HepG2 (cell line): Measurements from ENCODE around the gene HOXA11. TPM values are rescaled to one million over a fixed set of nuclear protein-coding genes. Genes with fewer than 3 reads are reported as not detected.

ENCODE experiments used
- AGO2 ChIP-seq: fragments of 200-400 bp; formaldehyde crosslinking; optimal IDR thresholded peaks from 2 replicates; pipeline ENCODE3; 2017; ENCODE audit warnings: mild to moderate bottlenecking, low read depth, low read length, moderate library complexity
- AKAP8 ChIP-seq: sonication (generic); formaldehyde crosslinking; IDR thresholded peaks from 2 replicates; pipeline ENCODE4 v1.5.1; 2020; ENCODE audit warnings: mild to moderate bottlenecking, missing genetic modification reagents
- CCAR2 ChIP-seq: fragments of 200-400 bp; formaldehyde crosslinking; optimal IDR thresholded peaks from 2 replicates; pipeline ENCODE3; 2018; ENCODE audit warnings: low read depth, mild to moderate bottlenecking, low read length, moderate library complexity
- NAIF1 ChIP-seq: sonication (generic); formaldehyde crosslinking; IDR thresholded peaks from 2 replicates; pipeline ENCODE4 v1.5.0; 2020; ENCODE audit warnings: mild to moderate bottlenecking, missing genetic modification reagents, borderline replicate concordance
- NBN ChIP-seq: fragments of 450-650 bp; conservative IDR thresholded peaks from 2 replicates; pipeline ENCODE4 v1.6.1; 2017
- NFE2 ChIP-seq: sonication (generic); formaldehyde crosslinking; IDR thresholded peaks from 2 replicates; pipeline ENCODE4 v1.4.0; 2020; ENCODE audit warnings: missing genetic modification reagents
- NFRKB ChIP-seq: fragments of 450-650 bp; IDR thresholded peaks from 2 replicates; pipeline ENCODE4 v1.6.1; 2017
- PHF21A ChIP-seq: sonication (generic); formaldehyde crosslinking; IDR thresholded peaks from 2 replicates; pipeline ENCODE4 v1.5.0; 2020; ENCODE audit warnings: mild to moderate bottlenecking, missing genetic modification reagents
- POGZ ChIP-seq: sonication (generic); formaldehyde crosslinking; IDR thresholded peaks from 2 replicates; pipeline ENCODE4 v1.4.0; 2020; ENCODE audit warnings: mild to moderate bottlenecking, missing genetic modification reagents
- POLR2AphosphoS2 ChIP-seq: IDR thresholded peaks from 2 replicates; pipeline ENCODE4 v1.6.1; 2011; ENCODE audit warnings: low read depth, low read length, improper control_type of control experiment
- REPIN1 ChIP-seq: sonication (generic); formaldehyde crosslinking; IDR thresholded peaks from 2 replicates; pipeline ENCODE4 v1.8.0; 2022; ENCODE audit warnings: missing genetic modification reagents, low read depth, mild to moderate bottlenecking, borderline replicate concordance
- SMC3 ChIP-seq: IDR thresholded peaks from 2 replicates; pipeline ENCODE4 v1.6.1; 2011; ENCODE audit warnings: low read length, improper control_type of control experiment
- SNAPC2 ChIP-seq: sonication (generic); formaldehyde crosslinking; IDR thresholded peaks from 2 replicates; pipeline ENCODE4 v1.8.1; 2022; ENCODE audit warnings: mild to moderate bottlenecking, missing genetic modification reagents
- SP1 ChIP-seq, 2 experiments: fragments of 450-650 bp in 1 of 2; sonication (generic) in 1 of 2; formaldehyde crosslinking in 1 of 2; IDR thresholded peaks; 2 replicates each; pipeline versions ENCODE4 v1.4.0 to v1.6.1; 2016 to 2020; ENCODE audit warnings: missing genetic modification reagents in 1 of 2
- TEAD2 ChIP-seq: sonication (generic); formaldehyde crosslinking; IDR thresholded peaks from 2 replicates; pipeline ENCODE4 v1.9.0; 2021; ENCODE audit warnings: missing genetic modification reagents
- WIZ ChIP-seq: sonication (generic); formaldehyde crosslinking; IDR thresholded peaks from 2 replicates; pipeline ENCODE4 v1.5.1; 2020; ENCODE audit warnings: mild to moderate bottlenecking, missing genetic modification reagents
- ZEB1 ChIP-seq: IDR thresholded peaks from 2 replicates; pipeline ENCODE4 v1.6.1; 2012; ENCODE audit warnings: mild to moderate bottlenecking, low read depth, inconsistent platforms; ENCODE audit not compliant: insufficient replicate concordance
- ZNF333 ChIP-seq: sonication (generic); formaldehyde crosslinking; IDR thresholded peaks from 2 replicates; pipeline ENCODE4 v1.4.0; 2020; ENCODE audit warnings: mild to moderate bottlenecking, missing genetic modification reagents, borderline replicate concordance
- ZNF496 ChIP-seq: sonication (generic); formaldehyde crosslinking; IDR thresholded peaks from 2 replicates; pipeline ENCODE4 v1.8.1; 2023; ENCODE audit warnings: mild to moderate bottlenecking, moderate library complexity, missing genetic modification reagents; ENCODE audit not compliant: insufficient replicate concordance
- ZNF615 ChIP-seq: sonication (generic); formaldehyde crosslinking; IDR thresholded peaks from 2 replicates; pipeline ENCODE4 v1.5.0; 2020; ENCODE audit warnings: mild to moderate bottlenecking, missing genetic modification reagents, borderline replicate concordance
- ZNF749 ChIP-seq: sonication (generic); formaldehyde crosslinking; IDR thresholded peaks from 2 replicates; pipeline ENCODE4 v1.8.0; 2022; ENCODE audit warnings: mild to moderate bottlenecking, missing genetic modification reagents, moderate library complexity, borderline replicate concordance
- polyA plus RNA-seq, 8 experiments: library from polyadenylated mRNA; depleted of rRNA in 3 of 8; stranded (reverse) in 7 of 8; unstranded in 1 of 8; fragments of >200 nt; fragmentation: Illumina TruSeq in 4 of 8; extraction: Trizol in 4 of 8; gene quantifications; 2 replicates each; pipeline versions ENCODE4 v1.2.1 to v1.2.3, GENCODE V29; 2011 to 2016; ENCODE audit warnings: low read depth in 4 of 8, missing spikeins in 1 of 8, mixed read lengths in 1 of 8; ENCODE audit not compliant: insufficient read depth in 1 of 8
- total RNA-seq, 5 experiments: library from RNA; depleted of rRNA; stranded (reverse); fragments of >200 nt; fragmentation: Illumina TruSeq; extraction: Trizol; gene quantifications; 2 replicates each; pipeline ENCODE4 v1.2.3, GENCODE V29; 2016; ENCODE audit warnings: low read depth in 1 of 5
- TF ChIP-seq, protein P1 (sequence below): sonication (generic); formaldehyde crosslinking; IDR thresholded peaks from 2 replicates; pipeline ENCODE4 v1.8.1; 2022; ENCODE audit warnings: low read depth, mild to moderate bottlenecking, missing genetic modification reagents
- TF ChIP-seq, protein P2 (sequence below): IDR thresholded peaks from 2 replicates; pipeline ENCODE4 v1.6.1; 2016; ENCODE audit warnings: missing genetic modification reagents, missing compliant biosample characterization
- TF ChIP-seq, protein P3 (sequence below): sonication (generic); formaldehyde crosslinking; IDR thresholded peaks from 2 replicates; pipeline ENCODE4 v1.5.0; 2020; ENCODE audit warnings: mild to moderate bottlenecking, missing genetic modification reagents, moderate library complexity
- TF ChIP-seq, protein P4 (sequence below): IDR thresholded peaks from 2 replicates; pipeline ENCODE4 v1.6.1; 2016; ENCODE audit warnings: mild to moderate bottlenecking

The HOXA11 gene
- total and polyA plus RNA-seq, 2 of the 13 experiments (the other 11 are each of a cell fraction or from before 2014, with no cell fraction given): not detected

DNA sequence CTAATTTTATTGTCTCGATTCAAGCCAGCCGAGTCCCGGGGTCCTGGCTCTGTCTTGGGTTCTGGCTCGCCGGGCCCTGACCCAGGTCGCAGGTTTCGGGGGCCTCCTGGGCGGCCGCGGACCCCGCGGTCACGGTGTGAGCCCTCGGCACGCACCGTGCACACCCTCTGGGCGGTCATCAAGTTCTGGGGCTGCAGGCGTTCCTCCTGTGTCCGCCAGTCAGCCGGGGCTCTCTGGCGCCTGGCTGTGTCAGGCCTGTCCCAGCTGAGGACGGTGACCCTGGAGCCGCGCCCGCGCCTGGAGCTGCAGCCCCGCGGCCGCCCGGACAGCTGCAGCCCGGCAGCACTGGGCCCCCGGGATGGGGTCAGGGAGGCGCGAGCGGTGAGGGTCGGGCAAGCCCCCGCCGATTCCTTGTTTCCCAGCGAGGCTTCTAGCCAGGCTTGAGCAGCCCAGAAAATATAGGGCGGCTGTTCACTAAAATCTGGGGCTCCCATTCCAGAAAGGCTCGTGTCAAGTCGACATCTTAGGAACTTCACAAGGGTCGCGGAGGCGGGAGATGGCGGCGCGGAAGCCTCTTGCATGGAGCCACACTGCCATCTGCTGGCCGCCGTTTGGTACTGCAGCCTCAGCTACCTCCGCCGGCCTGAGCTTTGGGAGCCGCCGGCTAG lies 24.4 kb downstream of the HOXA11 start (continued):
- TF ChIP-seq, protein P1, sequence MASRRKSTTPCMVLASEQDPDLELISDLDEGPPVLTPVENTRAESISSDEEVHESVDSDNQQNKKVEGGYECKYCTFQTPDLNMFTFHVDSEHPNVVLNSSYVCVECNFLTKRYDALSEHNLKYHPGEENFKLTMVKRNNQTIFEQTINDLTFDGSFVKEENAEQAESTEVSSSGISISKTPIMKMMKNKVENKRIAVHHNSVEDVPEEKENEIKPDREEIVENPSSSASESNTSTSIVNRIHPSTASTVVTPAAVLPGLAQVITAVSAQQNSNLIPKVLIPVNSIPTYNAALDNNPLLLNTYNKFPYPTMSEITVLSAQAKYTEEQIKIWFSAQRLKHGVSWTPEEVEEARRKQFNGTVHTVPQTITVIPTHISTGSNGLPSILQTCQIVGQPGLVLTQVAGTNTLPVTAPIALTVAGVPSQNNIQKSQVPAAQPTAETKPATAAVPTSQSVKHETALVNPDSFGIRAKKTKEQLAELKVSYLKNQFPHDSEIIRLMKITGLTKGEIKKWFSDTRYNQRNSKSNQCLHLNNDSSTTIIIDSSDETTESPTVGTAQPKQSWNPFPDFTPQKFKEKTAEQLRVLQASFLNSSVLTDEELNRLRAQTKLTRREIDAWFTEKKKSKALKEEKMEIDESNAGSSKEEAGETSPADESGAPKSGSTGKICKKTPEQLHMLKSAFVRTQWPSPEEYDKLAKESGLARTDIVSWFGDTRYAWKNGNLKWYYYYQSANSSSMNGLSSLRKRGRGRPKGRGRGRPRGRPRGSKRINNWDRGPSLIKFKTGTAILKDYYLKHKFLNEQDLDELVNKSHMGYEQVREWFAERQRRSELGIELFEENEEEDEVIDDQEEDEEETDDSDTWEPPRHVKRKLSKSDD (CRISPR knock-in tag): 0 out of 2 replicates have a peak, but pooled peaks have one; percentile 39
- TF ChIP-seq ZNF496 (CRISPR knock-in tag): no peak
- TF ChIP-seq AKAP8: no peak
- no peak for TF ChIP-seq CCAR2
- TF ChIP-seq PHF21A (CRISPR knock-in tag): peak; percentile 70; the same call in 1 of the 2 replicates
- no peak for TF ChIP-seq NFE2 (CRISPR knock-in tag)
- no peak for TF ChIP-seq ZNF615 (CRISPR knock-in tag)
- TF ChIP-seq NBN: no peak
- 0 out of 2 replicates have a peak, but pooled peaks have one; percentile 39 for TF ChIP-seq POGZ
- no peak for TF ChIP-seq SNAPC2 (CRISPR knock-in tag)
- no peak for TF ChIP-seq ZNF749 (CRISPR knock-in tag)
- no peak for TF ChIP-seq POLR2AphosphoS2
- TF ChIP-seq SP1 (IDR thresholded peaks at IDR 0.05): no peak
- no peak for TF ChIP-seq SP1 (CRISPR knock-in tag; IDR thresholded peaks at IDR 0.05)
- TF ChIP-seq NAIF1 (CRISPR knock-in tag): no peak
- TF ChIP-seq NFRKB: no peak
- TF ChIP-seq, protein P2, sequence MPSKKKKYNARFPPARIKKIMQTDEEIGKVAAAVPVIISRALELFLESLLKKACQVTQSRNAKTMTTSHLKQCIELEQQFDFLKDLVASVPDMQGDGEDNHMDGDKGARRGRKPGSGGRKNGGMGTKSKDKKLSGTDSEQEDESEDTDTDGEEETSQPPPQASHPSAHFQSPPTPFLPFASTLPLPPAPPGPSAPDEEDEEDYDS (CRISPR knock-in tag): no peak
- TF ChIP-seq, protein P3, sequence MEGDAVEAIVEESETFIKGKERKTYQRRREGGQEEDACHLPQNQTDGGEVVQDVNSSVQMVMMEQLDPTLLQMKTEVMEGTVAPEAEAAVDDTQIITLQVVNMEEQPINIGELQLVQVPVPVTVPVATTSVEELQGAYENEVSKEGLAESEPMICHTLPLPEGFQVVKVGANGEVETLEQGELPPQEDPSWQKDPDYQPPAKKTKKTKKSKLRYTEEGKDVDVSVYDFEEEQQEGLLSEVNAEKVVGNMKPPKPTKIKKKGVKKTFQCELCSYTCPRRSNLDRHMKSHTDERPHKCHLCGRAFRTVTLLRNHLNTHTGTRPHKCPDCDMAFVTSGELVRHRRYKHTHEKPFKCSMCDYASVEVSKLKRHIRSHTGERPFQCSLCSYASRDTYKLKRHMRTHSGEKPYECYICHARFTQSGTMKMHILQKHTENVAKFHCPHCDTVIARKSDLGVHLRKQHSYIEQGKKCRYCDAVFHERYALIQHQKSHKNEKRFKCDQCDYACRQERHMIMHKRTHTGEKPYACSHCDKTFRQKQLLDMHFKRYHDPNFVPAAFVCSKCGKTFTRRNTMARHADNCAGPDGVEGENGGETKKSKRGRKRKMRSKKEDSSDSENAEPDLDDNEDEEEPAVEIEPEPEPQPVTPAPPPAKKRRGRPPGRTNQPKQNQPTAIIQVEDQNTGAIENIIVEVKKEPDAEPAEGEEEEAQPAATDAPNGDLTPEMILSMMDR: peak; percentile 97
- TF ChIP-seq AGO2: no peak
- 0 out of 2 replicates have a peak, but pooled peaks have one; percentile 63 for TF ChIP-seq ZNF333
- TF ChIP-seq TEAD2: no peak
- TF ChIP-seq, protein P4, sequence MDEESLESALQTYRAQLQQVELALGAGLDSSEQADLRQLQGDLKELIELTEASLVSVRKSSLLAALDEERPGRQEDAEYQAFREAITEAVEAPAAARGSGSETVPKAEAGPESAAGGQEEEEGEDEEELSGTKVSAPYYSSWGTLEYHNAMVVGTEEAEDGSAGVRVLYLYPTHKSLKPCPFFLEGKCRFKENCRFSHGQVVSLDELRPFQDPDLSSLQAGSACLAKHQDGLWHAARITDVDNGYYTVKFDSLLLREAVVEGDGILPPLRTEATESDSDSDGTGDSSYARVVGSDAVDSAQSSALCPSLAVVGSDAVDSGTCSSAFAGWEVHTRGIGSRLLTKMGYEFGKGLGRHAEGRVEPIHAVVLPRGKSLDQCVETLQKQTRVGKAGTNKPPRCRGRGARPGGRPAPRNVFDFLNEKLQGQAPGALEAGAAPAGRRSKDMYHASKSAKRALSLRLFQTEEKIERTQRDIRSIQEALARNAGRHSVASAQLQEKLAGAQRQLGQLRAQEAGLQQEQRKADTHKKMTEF (CRISPR knock-in tag): peak; percentile 49; the same call in 1 of the 2 replicates
- TF ChIP-seq WIZ (CRISPR knock-in tag): no peak
- TF ChIP-seq SMC3: peak; percentile 39; the same call in 1 of the 2 replicates
- TF ChIP-seq ZEB1: no peak
- 0 out of 2 replicates have a peak, but pooled peaks have one; percentile 43 for TF ChIP-seq REPIN1 (CRISPR knock-in tag)
